CD4-positive, CD25-positive, alpha-beta regulatory T cell (primary cell): ENCODE measurements around the gene MAP3K5. TPM values are rescaled to one million over a fixed set of nuclear protein-coding genes. Genes with fewer than 3 reads are reported as not detected.
"Not testable (repeated sequence)": the region's sequence is repeated elsewhere in the genome, so short reads cannot be mapped to it uniquely, and the experiment has no call there.

Source experiments
- ATAC-seq, 2 donors: fragments of 150-1000 bp; cut with Tn5 transposase; one replicate each; pipeline ENCODE4 v1.10.0; 2021; ENCODE audit warnings: low read depth in 2 of 2, moderate number of reproducible peaks in 2 of 2, moderate library complexity in 1 of 2
- DNase-seq, 3 donors: peaks; one replicate each; pipeline versions ENCODE4 v3.0.0 to v3.0.0-alpha.2; 2012 to 2022; ENCODE audit warnings: mixed read lengths in 1 of 3
- H3K27ac ChIP-seq: one replicate; pipeline ENCODE4 v1.7.0; 2013; ENCODE audit warnings: mild to moderate bottlenecking, low read length; ENCODE audit not compliant: insufficient read depth, poor library complexity, severe bottlenecking
- H3K27me3 ChIP-seq: one replicate; pipeline ENCODE4 v1.7.0; 2013; ENCODE audit warnings: low read length; ENCODE audit not compliant: control insufficient read depth, insufficient read depth
- H3K36me3 ChIP-seq: one replicate; pipeline ENCODE4 v1.7.0; 2013; ENCODE audit warnings: mild to moderate bottlenecking, low read length, moderate library complexity; ENCODE audit not compliant: control insufficient read depth, insufficient read depth
- H3K4me1 ChIP-seq: 2 replicates; pipeline ENCODE4 v1.7.0; 2013; ENCODE audit warnings: mild to moderate bottlenecking, low read length; ENCODE audit not compliant: insufficient read depth, control insufficient read depth, poor library complexity, severe bottlenecking
- H3K4me3 ChIP-seq: one replicate; pipeline ENCODE4 v1.7.0; 2013; ENCODE audit warnings: low read depth, mild to moderate bottlenecking, low read length, moderate library complexity
- H3K9me3 ChIP-seq, 2 experiments: 1 replicate in 1 of 2; 2 replicates in 1 of 2; pipeline ENCODE4 v1.7.0; 2013; ENCODE audit warnings: low read length in 2 of 2, mild to moderate bottlenecking in 1 of 2, moderate library complexity in 1 of 2; ENCODE audit not compliant: control insufficient read depth in 2 of 2
- H3K27ac Mint-ChIP-seq, 3 donors: one replicate each; pipeline ENCODE4 v1.8.0; 2020 to 2022; ENCODE audit warnings: mild to moderate bottlenecking in 3 of 3, mixed read lengths in 3 of 3, moderate library complexity in 2 of 3
- H3K27me3 Mint-ChIP-seq: one replicate; pipeline ENCODE4 v1.8.0; 2022; ENCODE audit warnings: mild to moderate bottlenecking, mixed read lengths
- H3K36me3 Mint-ChIP-seq: one replicate; pipeline ENCODE4 v1.8.0; 2020; ENCODE audit warnings: mixed read lengths
- H3K4me1 Mint-ChIP-seq, 4 donors: one replicate each; pipeline ENCODE4 v1.8.0; 2020 to 2022; ENCODE audit warnings: mixed read lengths in 4 of 4, mild to moderate bottlenecking in 1 of 4
- H3K4me3 Mint-ChIP-seq, 4 donors: one replicate each; pipeline ENCODE4 v1.8.0; 2020 to 2022; ENCODE audit warnings: mild to moderate bottlenecking in 4 of 4, mixed read lengths in 4 of 4, moderate library complexity in 3 of 4
- H3K9me3 Mint-ChIP-seq, 7 donors: one replicate each; pipeline ENCODE4 v1.8.0; 2020 to 2022; ENCODE audit warnings: mixed read lengths in 7 of 7, mild to moderate bottlenecking in 3 of 7, moderate library complexity in 2 of 7
- polyA plus RNA-seq, 4 donors: library from polyadenylated mRNA; unstranded; fragments of 300-500 nt; fragmentation: Illumina TruSeq; gene quantifications; one replicate each; pipeline ENCODE4 v1.2.3, GENCODE V29; 2021
- total RNA-seq: library from RNA; stranded (reverse); gene quantifications from one replicate; pipeline ENCODE4 v1.2.3, GENCODE V29; 2022

MAP3K5 gene
- total and polyA plus RNA-seq, 5 donors from 2014 or later: 14.4 to 44.0 (median 20.5) TPM

GRCh38 chr6:136703331-136703865 lies 88.9 kb downstream of the MAP3K5 start:
- no peak overlapping the region for H3K4me3 Mint-ChIP-seq

GRCh38 chr6:136701045-136701444 lies 91.2 kb downstream of the MAP3K5 start:
- Histone ChIP-seq H3K27me3 (no peaks in the 10 kb centered on the region), H3K9me3 (no peaks in the 10 kb centered on the region), H3K27ac (no peak overlapping the region), H3K4me3 (no peak overlapping the region), H3K4me1 (peaks cover 13% of the 10 kb centered on the region), H3K36me3 (peaks cover 24% of the 10 kb centered on the region)
- Mint-ChIP-seq H3K27ac (peak overlapping the region in 2 of 3 donors; percentile 23 to 64), H3K9me3 (no peaks in the 10 kb centered on the region), H3K4me1 (peaks cover 24 to 44% (median 39%) of the 10 kb centered on the region in 4 donors), H3K27me3 (no peaks in the 10 kb centered on the region), H3K36me3 (peaks cover 25% of the 10 kb centered on the region), H3K4me3 (no peak overlapping the region)
- ATAC-seq (no peak), DNase-seq (no peak)

More at GRCh38 chr6:136703331-136703865, 88.9 kb downstream of the MAP3K5 start:
- Histone ChIP-seq H3K27me3 (no peaks in the 10 kb centered on the region), H3K36me3 (peaks cover 6% of the 10 kb centered on the region), H3K4me3 (no peak overlapping the region), H3K27ac (no peak overlapping the region), H3K9me3 (no peaks in the 10 kb centered on the region), H3K4me1 (peaks cover 13% of the 10 kb centered on the region)
- Mint-ChIP-seq H3K27ac (peak overlapping the region in 1 of 3 donors; percentile 40), H3K27me3 (no peaks in the 10 kb centered on the region), H3K4me1 (peaks cover 35 to 56% (median 42%) of the 10 kb centered on the region in 4 donors), H3K9me3 (no peaks in the 10 kb centered on the region), H3K36me3 (peaks cover 35% of the 10 kb centered on the region)
- DNase-seq: no peak
- ATAC-seq: no peak

GRCh38 chr6:136699358-136699757 lies 92.9 kb downstream of the MAP3K5 start:
- H3K9me3 Mint-ChIP-seq: no peaks in the 10 kb centered on the region
- H3K27me3 Mint-ChIP-seq: no peaks in the 10 kb centered on the region
- Histone ChIP-seq H3K27ac (no peak overlapping the region), H3K27me3 (no peaks in the 10 kb centered on the region), H3K4me3 (no peak overlapping the region), H3K9me3 (no peaks in the 10 kb centered on the region), H3K4me1 (peaks cover 13% of the 10 kb centered on the region), H3K36me3 (peaks cover 35% of the 10 kb centered on the region)
- ATAC-seq: no peak
- no peak overlapping the region for H3K4me3 Mint-ChIP-seq
- DNase-seq: no peak
- peaks cover 24 to 44% (median 38%) of the 10 kb centered on the region in 4 donors for H3K4me1 Mint-ChIP-seq
- H3K36me3 Mint-ChIP-seq: peaks cover 28% of the 10 kb centered on the region
- peak overlapping the region in 2 of 3 donors; percentile 27 to 72 for H3K27ac Mint-ChIP-seq

GRCh38 chr6:136696783-136697364 lies 95.4 kb downstream of the MAP3K5 start:
- peaks cover 18 to 34% (median 24%) of the 10 kb centered on the region in 4 donors for H3K4me1 Mint-ChIP-seq

GRCh38 chr6:136696238-136696637 lies 96.0 kb downstream of the MAP3K5 start:
- H3K36me3 Mint-ChIP-seq: peaks cover 28% of the 10 kb centered on the region
- no peak for ATAC-seq
- no peak overlapping the region for H3K27ac Mint-ChIP-seq
- H3K4me3 Mint-ChIP-seq: no peak overlapping the region
- DNase-seq: no peak
- Histone ChIP-seq H3K27me3 (no peaks in the 10 kb centered on the region), H3K36me3 (peaks cover 56% of the 10 kb centered on the region), H3K4me1 (peaks cover 5% of the 10 kb centered on the region), H3K27ac (no peak overlapping the region), H3K9me3 (no peaks in the 10 kb centered on the region), H3K4me3 (no peak overlapping the region)
- H3K4me1 Mint-ChIP-seq: peaks cover 13 to 28% (median 18%) of the 10 kb centered on the region in 4 donors
- no peaks in the 10 kb centered on the region for H3K27me3 Mint-ChIP-seq
- H3K9me3 Mint-ChIP-seq: no peaks in the 10 kb centered on the region

More at GRCh38 chr6:136696783-136697364, 95.4 kb downstream of the MAP3K5 start:
- no peaks in the 10 kb centered on the region for H3K9me3 Mint-ChIP-seq
- Histone ChIP-seq H3K4me1 (peaks cover 5% of the 10 kb centered on the region), H3K27me3 (no peaks in the 10 kb centered on the region), H3K27ac (no peak overlapping the region), H3K4me3 (no peak overlapping the region), H3K36me3 (peaks cover 56% of the 10 kb centered on the region), H3K9me3 (no peaks in the 10 kb centered on the region)
- peaks cover 28% of the 10 kb centered on the region for H3K36me3 Mint-ChIP-seq
- H3K4me3 Mint-ChIP-seq: no peak overlapping the region
- no peak for ATAC-seq
- no peaks in the 10 kb centered on the region for H3K27me3 Mint-ChIP-seq
- no peak overlapping the region for H3K27ac Mint-ChIP-seq
- no peak for DNase-seq

GRCh38 chr6:136695412-136695811 lies 96.9 kb downstream of the MAP3K5 start:
- Mint-ChIP-seq H3K4me1 (peaks cover 6 to 20% (median 12%) of the 10 kb centered on the region in 4 donors), H3K9me3 (no peaks in the 10 kb centered on the region), H3K4me3 (no peak overlapping the region), H3K27ac (peak overlapping the region in 1 of 3 donors; percentile 68), H3K27me3 (no peaks in the 10 kb centered on the region), H3K36me3 (peaks cover 34% of the 10 kb centered on the region)
- H3K36me3 ChIP-seq: peaks cover 61% of the 10 kb centered on the region
- H3K27me3 ChIP-seq: no peaks in the 10 kb centered on the region
- H3K4me1 ChIP-seq: peaks cover 4% of the 10 kb centered on the region
- DNase-seq (no peak), ATAC-seq (no peak)
- no peak overlapping the region for H3K27ac ChIP-seq
- H3K4me3 ChIP-seq: no peak overlapping the region
- H3K9me3 ChIP-seq: no peaks in the 10 kb centered on the region

- Histone ChIP-seq H3K9me3 (no peaks in the 10 kb centered on the region), H3K4me1 (no peaks in the 10 kb centered on the region), H3K36me3 (peaks cover 66% of the 10 kb centered on the region), H3K27ac (no peak overlapping the region), H3K4me3 (no peak overlapping the region), H3K27me3 (no peaks in the 10 kb centered on the region)
- no peak overlapping the region for H3K27ac Mint-ChIP-seq
- peaks cover 0 to under 1% (median 0%) of the 10 kb centered on the region in 7 donors for H3K9me3 Mint-ChIP-seq
- peaks cover 6 to 10% (median 7%) of the 10 kb centered on the region in 4 donors for H3K4me1 Mint-ChIP-seq
- peaks cover 35% of the 10 kb centered on the region for H3K36me3 Mint-ChIP-seq
- ATAC-seq (no peak), DNase-seq (no peak)
- no peak overlapping the region for H3K4me3 Mint-ChIP-seq
- no peaks in the 10 kb centered on the region for H3K27me3 Mint-ChIP-seq
Measured at GRCh38 chr6:136693090-136693489, 99.2 kb downstream of the MAP3K5 start.

- not testable (repeated sequence) for H3K27ac Mint-ChIP-seq
Measured at GRCh38 chr6:136687894-136688293, 104.4 kb downstream of the MAP3K5 start.

More at GRCh38 chr6:136687894-136688293, 104.4 kb downstream of the MAP3K5 start:
- H3K9me3 Mint-ChIP-seq, H3K27ac ChIP-seq, H3K27me3 ChIP-seq, H3K4me1 ChIP-seq, DNase-seq, H3K9me3 ChIP-seq, ATAC-seq, H3K4me3 ChIP-seq, H3K4me3 Mint-ChIP-seq, H3K27me3 Mint-ChIP-seq: not testable (repeated sequence)
- H3K36me3 ChIP-seq: peaks cover 36% of the 10 kb centered on the region
- Mint-ChIP-seq H3K4me1 (peaks cover 18 to 31% (median 20%) of the 10 kb centered on the region in 4 donors), H3K36me3 (peaks cover 54% of the 10 kb centered on the region)
